ENCODE measurements around the gene KDM1A.
"Not testable (repeated sequence)": the region's sequence is repeated elsewhere in the genome, so short reads cannot be mapped to it uniquely, and the experiment has no call there.

KDM1A gene

GRCh38 chr1:22993220-22993795 is 26.0 kb upstream of the KDM1A start (continued):
- TF ChIP-seq ZNF518A (tag by site-specific recombination; conservative IDR thresholded peaks at IDR 0.05; ENCODE audit: low read depth) (0 out of 2 replicates have a peak, but pooled peaks have one; percentile 41), SETDB1 (IDR thresholded peaks at IDR 0.05; ENCODE audit: insufficient read length, low read length) (peak; percentile 100), ZNF549 (tag by site-specific recombination; IDR thresholded peaks at IDR 0.05) (peak; percentile 49; the same call in 1 of the 2 replicates)

- H3K27ac ChIP-seq (ENCODE audit: extremely low read depth, low read depth, low read length): no peak overlapping the region
- no peaks in the 10 kb centered on the region for H3K36me3 ChIP-seq (ENCODE audit: control insufficient read depth in 2 of 2, insufficient read depth in 1 of 2, low read length in 2 of 2)
- TF ChIP-seq ZNF621 (tag by site-specific recombination; IDR thresholded peaks at IDR 0.05) (no peak), ATF2 (tag by site-specific recombination; IDR thresholded peaks at IDR 0.05; ENCODE audit: low read depth) (no peak), ZNF629 (tag by site-specific recombination; IDR thresholded peaks at IDR 0.05) (no peak), SETDB1 (IDR thresholded peaks at IDR 0.05; ENCODE audit: insufficient read length, low read length) (peak; percentile 91), ZNF350 (tag by site-specific recombination; IDR thresholded peaks at IDR 0.05) (no peak), KLF10 (tag by site-specific recombination; IDR thresholded peaks at IDR 0.05) (no peak)
- H3K9me3 ChIP-seq (ENCODE audit: control insufficient read depth, insufficient read depth, low read depth, low read length): no peaks in the 10 kb centered on the region
- ChIA-PET POLR2A (no interaction called here), CTCF (interaction anchor here (0.6 kb wide), 3 partner anchors 31 to 888 kb away, joined by 3 to 5 read pairs (median 3); no protein-coding TSS in a partner anchor)
- no peak overlapping the region for H3K4me3 ChIP-seq (ENCODE audit: low read depth, low read length)
- H3K4me1 ChIP-seq (ENCODE audit: control insufficient read depth, insufficient read depth, low read length): no peaks in the 10 kb centered on the region
These were observed 23.5 kb upstream of the KDM1A start for GRCh38 chr1:22995774-22996173.

GRCh38 chr1:22997528-22997927 is 21.7 kb upstream of the KDM1A start:
- CTCF ChIA-PET: interaction anchor here (0.6 kb wide), 2 partner anchors 101 to 216 kb away, joined by 3 to 4 read pairs; no protein-coding TSS in a partner anchor
- H3K4me3 ChIP-seq (ENCODE audit: low read depth, low read length); POLR2A ChIA-PET; H3K9me3 ChIP-seq (ENCODE audit: control insufficient read depth, insufficient read depth, low read depth, low read length); H3K36me3 ChIP-seq (ENCODE audit: control insufficient read depth in 2 of 2, insufficient read depth in 1 of 2, low read length in 2 of 2); H3K27ac ChIP-seq (ENCODE audit: extremely low read depth, low read depth, low read length); H3K4me1 ChIP-seq (ENCODE audit: control insufficient read depth, insufficient read depth, low read length): not testable (repeated sequence)

- H3K4me1 ChIP-seq (ENCODE audit: control insufficient read depth, insufficient read depth, low read length); H3K4me3 ChIP-seq (ENCODE audit: low read depth, low read length); H3K36me3 ChIP-seq (ENCODE audit: control insufficient read depth in 2 of 2, insufficient read depth in 1 of 2, low read length in 2 of 2); H3K9me3 ChIP-seq (ENCODE audit: control insufficient read depth, insufficient read depth, low read depth, low read length); POLR2A ChIA-PET; H3K27ac ChIP-seq (ENCODE audit: extremely low read depth, low read depth, low read length): not testable (repeated sequence)
- CTCF ChIA-PET: interaction anchor here (0.7 kb wide), 1 partner anchor 524 kb away, joined by 3 read pairs; no protein-coding TSS in a partner anchor
- peak; percentile 79 for TF ChIP-seq ZNF600 (tag by site-specific recombination; IDR thresholded peaks at IDR 0.05)
These were observed 19.1 kb upstream of the KDM1A start for GRCh38 chr1:23000133-23000532.

GRCh38 chr1:23002218-23002617 is 17.1 kb upstream of the KDM1A start:
- H3K27ac ChIP-seq (ENCODE audit: extremely low read depth, low read depth, low read length); POLR2A ChIA-PET; CTCF ChIA-PET; H3K4me1 ChIP-seq (ENCODE audit: control insufficient read depth, insufficient read depth, low read length); H3K9me3 ChIP-seq (ENCODE audit: control insufficient read depth, insufficient read depth, low read depth, low read length); H3K4me3 ChIP-seq (ENCODE audit: low read depth, low read length); H3K36me3 ChIP-seq (ENCODE audit: control insufficient read depth in 2 of 2, insufficient read depth in 1 of 2, low read length in 2 of 2): not testable (repeated sequence)

Measured in HEK293 (cell line).